OCI-LY1 (cell line): ENCODE data around the gene LRRK2.

Experiments used
- H2AFZ ChIP-seq: fragments of 200-600 bp; sonication (generic), shearing (Covaris generic); 2 replicates; pipeline ENCODE4 v1.6.0; 2014; ENCODE audit warnings: antibody characterized with exemption, mild to moderate bottlenecking, low read length
- H3F3A ChIP-seq: fragments of 200-600 bp; sonication (generic), shearing (Covaris generic); 2 replicates; pipeline ENCODE4 v1.6.0; 2014; ENCODE audit warnings: mild to moderate bottlenecking, antibody characterized with exemption, low read length, moderate library complexity; ENCODE audit not compliant: insufficient read depth
- H3K27ac ChIP-seq: fragments of 200-600 bp; sonication (generic); 2 replicates; pipeline ENCODE4 v1.5.1; 2014; ENCODE audit warnings: low read length, mixed run types, mild to moderate bottlenecking, low read depth; ENCODE audit not compliant: poor library complexity, severe bottlenecking
- H3K27me3 ChIP-seq: fragments of 200-600 bp; sonication (generic); 2 replicates; pipeline ENCODE4 v1.6.0; 2014; ENCODE audit warnings: antibody characterized with exemption, mild to moderate bottlenecking, low read length, moderate library complexity; ENCODE audit not compliant: insufficient read depth
- H3K36me3 ChIP-seq: fragments of 200-600 bp; sonication (generic); 2 replicates; pipeline ENCODE4 v1.6.1; 2014; ENCODE audit warnings: mild to moderate bottlenecking, antibody characterized with exemption, low read length, moderate library complexity, mixed read lengths; ENCODE audit not compliant: insufficient read depth
- H3K4me1 ChIP-seq: fragments of 200-600 bp; sonication (generic); 2 replicates; pipeline ENCODE4 v1.5.1; 2014; ENCODE audit warnings: mild to moderate bottlenecking, low read length, moderate library complexity; ENCODE audit not compliant: insufficient read depth, severe bottlenecking
- H3K4me2 ChIP-seq: fragments of 200-600 bp; sonication (generic), shearing (Covaris generic); 2 replicates; pipeline ENCODE4 v1.6.1; 2014; ENCODE audit warnings: low read length
- H3K4me3 ChIP-seq: fragments of 200-600 bp; sonication (generic); 2 replicates; pipeline ENCODE4 v1.5.1; 2014; ENCODE audit warnings: low read length, low read depth, mild to moderate bottlenecking, mixed read lengths; ENCODE audit not compliant: poor library complexity, severe bottlenecking
- H3K79me2 ChIP-seq: fragments of 200-600 bp; shearing (Covaris generic); 2 replicates; pipeline ENCODE4 v1.6.1; 2016; ENCODE audit warnings: mixed run types, low read length, mixed read lengths; ENCODE audit not compliant: insufficient read depth
- H3K9ac ChIP-seq: fragments of 200-600 bp; sonication (generic), shearing (Covaris generic); 2 replicates; pipeline ENCODE4 v1.6.1; 2014; ENCODE audit warnings: mild to moderate bottlenecking, low read length, mixed read lengths
- H3K9me2 ChIP-seq: fragments of 200-600 bp; sonication (generic), shearing (Covaris generic); 2 replicates; pipeline ENCODE4 v1.6.1; 2014; ENCODE audit warnings: low read depth, mild to moderate bottlenecking, low read length, mixed read lengths
- H3K9me3 ChIP-seq: fragments of 200-600 bp; shearing (Covaris generic); 2 replicates; pipeline ENCODE4 v1.6.1; 2014; ENCODE audit warnings: low read length, mixed read lengths
- H4K20me1 ChIP-seq: fragments of 200-600 bp; sonication (generic), shearing (Covaris generic); 2 replicates; pipeline ENCODE4 v1.6.0; 2016; ENCODE audit warnings: mild to moderate bottlenecking, low read length; ENCODE audit not compliant: insufficient read depth
- EZH2 ChIP-seq: fragments of 200-600 bp; sonication (generic), shearing (Covaris generic); IDR thresholded peaks from 2 replicates; pipeline ENCODE4 v1.8.0; 2017; ENCODE audit warnings: borderline replicate concordance, mixed run types, mild to moderate bottlenecking, antibody characterized with exemption, low read length, moderate library complexity, mixed read lengths
- TF ChIP-seq, protein P1 (sequence below): fragments of 200-600 bp; sonication (generic), shearing (Covaris generic); IDR thresholded peaks from 2 replicates; pipeline ENCODE4 v1.5.1; 2017; ENCODE audit warnings: mild to moderate bottlenecking, antibody characterized with exemption, low read length, moderate library complexity, mixed read lengths

LRRK2 gene

DNA sequence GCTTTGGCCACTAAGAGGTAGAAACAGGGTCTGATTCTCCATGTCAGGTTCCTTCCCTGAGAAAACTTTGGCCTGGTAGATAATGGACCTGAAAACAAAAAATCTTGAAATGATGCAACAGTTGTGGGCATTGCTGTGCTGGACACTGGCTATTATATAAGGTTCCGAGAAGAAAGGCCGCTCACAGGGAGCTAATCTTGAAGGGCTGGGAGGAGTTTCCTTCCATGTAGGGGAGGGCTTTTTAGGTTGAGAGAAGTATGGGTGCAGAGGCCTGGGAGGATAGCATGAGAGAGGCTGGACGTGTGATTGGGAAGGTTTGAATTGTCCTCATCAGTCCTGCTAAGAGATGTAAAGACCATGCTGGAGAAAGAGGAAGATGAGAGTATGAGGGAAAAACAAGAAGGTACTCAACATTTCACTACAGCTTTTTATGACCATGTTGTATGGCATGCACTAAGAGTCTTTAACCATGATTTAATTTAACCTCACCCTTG is 11.6 kb downstream of the LRRK2 start:
- no peaks in the 10 kb centered on the region for H3F3A ChIP-seq
- H3K4me3 ChIP-seq: no peak overlapping the region
- no peaks in the 10 kb centered on the region for H4K20me1 ChIP-seq
- H3K4me1 ChIP-seq: peaks cover 22% of the 10 kb centered on the region
- TF ChIP-seq, protein P1, sequence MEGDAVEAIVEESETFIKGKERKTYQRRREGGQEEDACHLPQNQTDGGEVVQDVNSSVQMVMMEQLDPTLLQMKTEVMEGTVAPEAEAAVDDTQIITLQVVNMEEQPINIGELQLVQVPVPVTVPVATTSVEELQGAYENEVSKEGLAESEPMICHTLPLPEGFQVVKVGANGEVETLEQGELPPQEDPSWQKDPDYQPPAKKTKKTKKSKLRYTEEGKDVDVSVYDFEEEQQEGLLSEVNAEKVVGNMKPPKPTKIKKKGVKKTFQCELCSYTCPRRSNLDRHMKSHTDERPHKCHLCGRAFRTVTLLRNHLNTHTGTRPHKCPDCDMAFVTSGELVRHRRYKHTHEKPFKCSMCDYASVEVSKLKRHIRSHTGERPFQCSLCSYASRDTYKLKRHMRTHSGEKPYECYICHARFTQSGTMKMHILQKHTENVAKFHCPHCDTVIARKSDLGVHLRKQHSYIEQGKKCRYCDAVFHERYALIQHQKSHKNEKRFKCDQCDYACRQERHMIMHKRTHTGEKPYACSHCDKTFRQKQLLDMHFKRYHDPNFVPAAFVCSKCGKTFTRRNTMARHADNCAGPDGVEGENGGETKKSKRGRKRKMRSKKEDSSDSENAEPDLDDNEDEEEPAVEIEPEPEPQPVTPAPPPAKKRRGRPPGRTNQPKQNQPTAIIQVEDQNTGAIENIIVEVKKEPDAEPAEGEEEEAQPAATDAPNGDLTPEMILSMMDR: no peak
- TF ChIP-seq EZH2: no peak
- H3K27me3 ChIP-seq: no peaks in the 10 kb centered on the region
- H3K9me3 ChIP-seq: no peaks in the 10 kb centered on the region
- H3K4me2 ChIP-seq: no peak overlapping the region
- peaks cover 10% of the 10 kb centered on the region; the same call in 1 of the 2 replicates for H3K36me3 ChIP-seq
- H3K27ac ChIP-seq: no peak overlapping the region
- no peak overlapping the region for H2AFZ ChIP-seq
- no peaks in the 10 kb centered on the region for H3K9me2 ChIP-seq
- H3K79me2 ChIP-seq: no peaks in the 10 kb centered on the region
- no peak overlapping the region for H3K9ac ChIP-seq

DNA sequence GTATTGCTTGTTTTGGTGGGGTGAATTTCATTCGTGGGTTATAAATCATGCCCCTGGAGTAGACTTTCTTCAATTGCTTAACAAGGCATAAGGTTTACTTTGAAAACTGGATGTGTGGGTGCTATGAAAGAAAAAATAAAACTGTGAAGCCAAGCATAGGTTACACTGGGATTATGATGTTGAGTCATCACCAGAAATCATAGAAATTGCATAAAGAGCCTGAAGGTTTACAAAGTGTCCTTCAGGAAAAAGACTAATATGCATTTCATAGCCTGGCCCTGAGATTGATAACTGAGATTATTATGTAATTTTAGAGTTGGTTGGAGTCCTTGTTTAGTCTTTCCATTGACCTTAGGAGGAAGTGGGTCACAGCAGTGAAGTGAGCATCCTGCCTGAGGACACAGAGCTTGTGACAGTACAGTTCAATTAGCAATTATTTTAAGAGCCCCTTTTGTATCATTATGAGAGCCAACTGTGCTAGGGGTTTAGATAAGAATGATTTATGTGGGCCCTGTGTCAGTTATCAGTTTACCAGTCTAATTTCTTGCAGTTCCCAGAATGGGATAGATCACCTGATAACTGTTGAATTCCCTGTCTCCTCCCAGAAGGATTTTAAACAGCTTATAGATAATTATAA is 13.6 kb downstream of the LRRK2 start:
- Histone ChIP-seq H3K4me3 (no peak overlapping the region), H3K9me3 (no peaks in the 10 kb centered on the region), H3K9me2 (no peaks in the 10 kb centered on the region), H3F3A (no peaks in the 10 kb centered on the region), H3K27me3 (no peaks in the 10 kb centered on the region), H3K4me1 (peaks cover 12% of the 10 kb centered on the region), H4K20me1 (no peaks in the 10 kb centered on the region), H3K9ac (no peak overlapping the region), H3K4me2 (no peak overlapping the region), H2AFZ (no peak overlapping the region), H3K79me2 (no peaks in the 10 kb centered on the region), H3K27ac (no peak overlapping the region), H3K36me3 (peaks cover 10% of the 10 kb centered on the region; the same call in 1 of the 2 replicates)
- TF ChIP-seq EZH2: no peak
- TF ChIP-seq, protein P1: no peak

DNA sequence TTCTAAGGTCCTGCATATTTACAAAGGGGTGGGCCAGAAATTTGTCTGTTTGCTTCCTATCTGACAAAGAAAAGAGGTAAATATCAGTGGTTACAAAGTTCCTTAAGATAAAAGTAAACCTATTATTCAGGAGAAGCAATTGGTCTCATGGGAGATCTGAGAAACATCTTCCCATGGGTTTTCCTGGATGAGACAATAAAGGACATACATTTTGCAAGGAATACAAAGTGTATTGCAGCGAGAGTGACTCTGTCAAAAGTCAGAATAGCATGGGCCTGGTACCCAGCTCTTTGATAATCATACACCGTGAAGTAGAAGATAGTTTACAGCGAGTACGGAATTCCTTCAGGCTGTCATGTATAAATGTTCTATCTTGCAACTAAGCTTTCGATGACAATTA is 14.2 kb downstream of the LRRK2 start:
- H3K4me3 ChIP-seq: no peak overlapping the region
- H3K9me3 ChIP-seq: no peaks in the 10 kb centered on the region
- H4K20me1 ChIP-seq: no peaks in the 10 kb centered on the region
- TF ChIP-seq EZH2: no peak
- TF ChIP-seq, protein P1: no peak
- H3K79me2 ChIP-seq: no peaks in the 10 kb centered on the region
- no peaks in the 10 kb centered on the region for H3K9me2 ChIP-seq
- H3K27me3 ChIP-seq: no peaks in the 10 kb centered on the region
- H3F3A ChIP-seq: no peaks in the 10 kb centered on the region
- peaks cover 10% of the 10 kb centered on the region; the same call in 1 of the 2 replicates for H3K36me3 ChIP-seq
- H3K9ac ChIP-seq: no peak overlapping the region
- H3K27ac ChIP-seq: no peak overlapping the region
- no peak overlapping the region for H3K4me2 ChIP-seq
- H3K4me1 ChIP-seq: peaks cover 12% of the 10 kb centered on the region
- no peak overlapping the region for H2AFZ ChIP-seq
